8988T (cell line): ENCODE data around the gene GRIN2A.

Experiments used
- DNase-seq: peaks from one replicate; pipeline ENCODE4 v3.0.0; 2011

The GRIN2A gene

DNA sequence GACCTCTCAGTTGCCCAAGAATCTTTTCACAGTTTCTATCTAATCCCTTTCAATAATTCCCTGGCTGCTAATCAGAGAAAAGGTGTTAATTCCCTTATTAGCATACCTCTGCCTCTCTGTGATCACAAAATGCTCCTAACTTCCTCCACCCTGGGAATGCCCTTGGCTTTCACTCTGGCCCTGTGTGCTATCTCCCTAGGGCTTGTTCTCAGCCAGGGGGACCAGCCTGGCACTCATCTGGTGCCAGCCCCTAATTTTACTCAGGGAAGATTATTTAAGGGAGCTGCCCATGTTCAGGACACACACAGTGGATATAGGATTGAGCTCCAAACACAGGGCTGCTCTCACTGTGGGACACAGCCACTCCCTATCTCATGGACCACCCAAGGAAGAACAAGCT, 225.2 kb downstream of the GRIN2A start:
- DNase-seq = no peak

DNA sequence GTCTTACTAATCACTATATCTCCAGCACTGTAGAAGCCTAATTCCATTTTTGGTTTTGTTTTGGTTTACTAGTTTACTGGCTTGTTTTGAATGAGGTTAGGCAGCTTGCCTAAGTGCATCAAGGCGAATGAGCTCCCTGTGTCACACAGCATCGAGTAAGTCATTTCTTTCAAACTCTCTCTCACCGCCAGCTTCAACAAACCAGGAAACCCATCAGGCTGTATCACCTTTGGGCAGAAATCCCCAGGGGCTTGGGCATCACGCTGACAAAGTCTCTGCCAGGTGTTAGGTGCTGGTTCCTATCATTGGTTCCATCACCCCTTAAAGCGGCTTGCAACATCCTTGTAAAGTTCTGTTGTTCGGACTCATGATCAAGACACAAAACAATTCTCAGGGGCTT, 226.6 kb downstream of the GRIN2A start:
- DNase-seq = no peak

DNA sequence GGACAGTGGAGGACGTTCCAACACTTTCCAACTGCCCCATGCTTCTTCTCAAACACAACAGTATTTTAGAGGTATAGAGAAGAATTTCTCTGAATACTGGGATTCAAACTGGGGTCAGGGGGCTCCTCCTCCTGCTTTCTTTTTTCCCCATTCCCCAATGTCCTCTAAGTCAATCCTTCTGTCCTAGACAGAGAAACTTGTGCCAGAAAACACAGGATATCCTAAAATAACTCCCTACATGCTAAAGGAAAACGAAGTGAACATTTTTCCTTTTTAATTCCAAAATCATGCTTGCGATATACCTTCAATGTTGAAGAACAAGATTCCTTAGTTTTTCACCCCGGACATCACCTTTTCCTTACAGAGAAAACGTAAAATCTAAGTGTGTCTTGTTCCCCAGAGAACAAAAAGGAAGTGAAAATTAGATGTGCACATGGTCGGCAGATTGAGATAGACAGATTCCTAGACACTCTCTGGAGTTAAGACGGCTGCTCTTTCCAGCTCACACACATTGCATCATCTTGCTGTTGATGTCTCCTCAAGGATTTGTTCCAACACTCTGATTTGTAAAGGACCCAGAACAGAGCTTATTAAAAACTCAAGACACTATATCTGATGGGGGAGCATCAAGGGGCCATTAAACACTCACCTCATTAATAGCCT, 228.2 kb downstream of the GRIN2A start:
- no peak for DNase-seq

DNA sequence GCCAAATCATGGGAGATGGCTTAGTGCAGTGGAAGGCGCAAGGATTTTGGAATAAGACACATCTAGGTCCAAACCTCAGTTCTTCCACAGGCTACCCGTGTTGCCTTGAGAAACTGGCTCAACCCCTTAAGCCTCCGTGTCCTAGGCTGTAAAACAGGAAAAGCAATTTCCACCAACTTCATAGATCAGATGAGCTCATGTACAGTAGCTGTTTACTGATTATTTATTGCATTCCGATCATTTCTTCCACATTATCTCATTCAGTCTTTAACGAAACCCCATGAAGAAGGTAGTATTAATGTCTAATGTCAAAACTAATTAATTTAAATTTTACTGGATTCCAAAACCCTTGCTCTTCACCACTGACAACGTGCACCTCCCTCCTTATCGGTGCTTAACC, 231.6 kb downstream of the GRIN2A start:
- no peak for DNase-seq

DNA sequence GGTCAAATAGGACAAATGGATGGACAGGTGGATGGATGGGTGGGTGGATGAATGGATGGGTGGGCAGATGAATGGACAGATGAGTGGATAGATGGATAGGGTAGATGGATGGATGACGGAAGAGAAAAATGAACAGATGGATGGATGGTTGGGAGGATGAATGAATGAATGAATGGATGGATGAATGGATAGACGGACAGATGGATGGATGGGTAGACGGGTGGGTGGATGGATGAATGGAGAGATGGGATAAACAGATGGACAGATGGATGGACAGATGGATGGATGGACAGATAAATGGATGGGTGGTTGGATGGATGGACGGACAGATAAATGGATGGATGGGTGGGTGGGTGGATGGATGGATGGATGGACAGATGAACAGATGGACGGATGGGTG, 232.8 kb downstream of the GRIN2A start:
- no peak for DNase-seq

DNA sequence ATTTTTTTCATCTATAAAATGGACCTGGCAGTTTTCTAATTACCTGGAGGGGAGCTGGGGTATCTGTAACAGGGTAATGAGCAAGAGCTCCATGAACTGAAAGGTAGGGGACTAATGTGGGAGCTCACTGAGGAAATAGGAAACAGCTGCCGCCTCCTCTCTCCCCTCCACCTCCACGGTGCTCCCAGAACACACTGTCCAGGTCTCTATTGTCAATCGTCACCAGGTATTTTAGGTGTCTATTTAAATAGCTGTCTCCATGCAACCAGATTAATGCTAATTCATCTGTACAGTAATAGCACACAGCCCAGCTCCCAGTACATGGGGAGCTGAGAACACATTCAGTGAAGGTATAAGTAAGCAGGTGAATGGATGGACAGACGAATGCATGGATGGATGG, 233.3 kb downstream of the GRIN2A start:
- no peak for DNase-seq

DNA sequence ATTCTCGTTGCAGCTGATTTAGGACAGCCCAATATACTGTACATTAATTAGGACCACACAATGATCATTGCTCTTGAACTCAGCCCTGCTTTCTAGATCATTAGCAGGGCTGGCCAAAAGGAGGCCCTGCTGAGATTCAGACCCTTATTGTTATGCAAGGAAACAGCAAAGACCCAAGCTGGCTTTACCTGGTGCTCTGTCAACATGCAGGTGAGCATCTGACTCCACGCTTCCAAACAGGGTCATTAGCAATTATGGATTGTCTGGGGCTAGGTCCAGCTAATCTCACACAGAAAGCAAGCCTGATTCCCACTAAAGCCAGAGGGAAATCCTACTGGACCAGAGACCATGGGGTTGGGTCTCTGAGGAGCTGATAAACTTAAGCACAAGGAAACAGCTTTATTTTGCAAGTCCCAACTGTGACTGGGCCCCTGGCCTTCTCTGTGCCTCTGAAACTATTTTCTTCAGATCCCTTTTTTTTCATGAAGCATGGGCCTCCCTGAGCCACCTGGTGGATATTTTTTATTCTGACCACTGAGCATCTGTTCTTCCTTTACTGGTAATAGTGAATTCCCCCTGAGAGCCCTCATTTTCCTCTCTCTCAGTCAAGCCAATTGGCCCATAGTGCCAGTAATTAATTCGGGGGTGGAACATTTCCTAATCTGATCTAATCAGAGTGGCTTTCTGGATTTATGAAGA, 236.1 kb downstream of the GRIN2A start:
- no peak for DNase-seq

DNA sequence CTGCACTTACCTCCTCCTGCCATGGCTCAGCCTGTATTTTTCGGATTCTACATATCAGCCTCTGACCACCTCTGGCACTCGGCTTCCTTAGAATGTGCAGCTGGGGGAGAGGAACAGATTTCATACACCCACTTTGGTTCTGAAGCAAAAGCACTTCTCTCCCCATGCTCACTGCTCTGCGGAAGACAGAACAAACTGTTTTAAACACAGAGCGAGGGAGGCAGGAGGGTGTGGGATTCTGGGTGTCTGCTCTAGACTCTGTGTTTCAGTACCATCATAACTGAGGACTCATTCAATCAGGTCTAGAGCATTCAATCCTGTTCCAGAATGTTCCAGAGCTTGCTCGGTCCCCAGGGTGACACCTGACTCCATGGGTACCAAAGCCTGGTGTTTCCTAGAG, 239.1 kb downstream of the GRIN2A start:
- no peak for DNase-seq

DNA sequence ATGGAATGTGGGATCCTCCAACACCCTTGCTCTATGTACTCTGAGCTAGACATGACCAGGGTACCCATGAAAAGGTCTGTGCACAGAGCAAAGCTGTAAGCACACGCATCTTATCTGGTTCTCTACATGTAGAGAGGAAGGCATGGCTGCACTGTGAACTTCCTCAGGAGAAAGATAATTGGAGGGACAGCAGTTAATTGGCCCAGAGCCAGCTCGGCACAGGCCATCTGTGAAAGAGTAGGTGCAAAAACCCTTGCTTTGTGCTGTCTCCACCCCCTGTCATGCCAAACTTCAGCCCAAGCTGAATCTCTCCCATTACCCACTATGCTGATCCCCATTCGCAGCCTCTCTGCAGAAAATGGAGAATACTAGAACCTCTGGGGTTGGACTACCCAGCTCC, 241.0 kb downstream of the GRIN2A start:
- no peak for DNase-seq

DNA sequence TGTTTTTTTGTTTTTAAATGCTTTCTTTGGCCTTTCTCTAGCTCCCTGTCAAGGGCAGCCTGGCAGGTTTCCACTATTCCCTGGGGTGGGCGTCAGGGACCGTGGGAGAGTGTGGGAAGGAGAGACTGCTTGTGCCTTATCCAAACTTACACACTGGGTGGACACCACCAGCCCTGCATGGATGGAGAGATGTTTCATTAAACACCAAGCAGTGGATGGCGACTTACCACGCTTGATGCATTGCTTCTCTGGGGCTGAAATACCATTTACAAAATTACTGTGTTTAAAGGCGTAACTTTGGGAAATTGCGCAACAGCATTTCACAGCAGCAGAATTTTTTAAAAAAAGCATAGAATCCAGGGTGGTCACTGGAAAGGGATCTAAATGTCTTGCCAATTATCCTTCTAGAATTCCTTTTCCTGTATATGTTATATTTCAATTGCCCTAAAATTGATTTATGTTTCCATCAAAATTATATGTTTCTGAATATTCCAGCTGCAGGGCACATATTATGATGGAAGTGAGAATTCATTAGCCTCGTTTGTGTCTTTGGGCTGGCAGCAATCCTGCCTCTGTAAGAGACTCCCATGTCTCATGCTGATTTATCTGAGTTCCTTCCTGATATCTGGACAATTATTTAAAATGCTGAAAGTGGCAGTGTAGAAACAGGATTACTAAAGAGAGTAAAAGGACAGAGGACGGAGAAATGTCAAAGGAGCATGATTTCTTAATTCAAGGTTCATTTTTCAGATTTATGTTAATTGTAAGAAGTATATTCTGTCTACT, 247.3 kb downstream of the GRIN2A start:
- no peak for DNase-seq

DNA sequence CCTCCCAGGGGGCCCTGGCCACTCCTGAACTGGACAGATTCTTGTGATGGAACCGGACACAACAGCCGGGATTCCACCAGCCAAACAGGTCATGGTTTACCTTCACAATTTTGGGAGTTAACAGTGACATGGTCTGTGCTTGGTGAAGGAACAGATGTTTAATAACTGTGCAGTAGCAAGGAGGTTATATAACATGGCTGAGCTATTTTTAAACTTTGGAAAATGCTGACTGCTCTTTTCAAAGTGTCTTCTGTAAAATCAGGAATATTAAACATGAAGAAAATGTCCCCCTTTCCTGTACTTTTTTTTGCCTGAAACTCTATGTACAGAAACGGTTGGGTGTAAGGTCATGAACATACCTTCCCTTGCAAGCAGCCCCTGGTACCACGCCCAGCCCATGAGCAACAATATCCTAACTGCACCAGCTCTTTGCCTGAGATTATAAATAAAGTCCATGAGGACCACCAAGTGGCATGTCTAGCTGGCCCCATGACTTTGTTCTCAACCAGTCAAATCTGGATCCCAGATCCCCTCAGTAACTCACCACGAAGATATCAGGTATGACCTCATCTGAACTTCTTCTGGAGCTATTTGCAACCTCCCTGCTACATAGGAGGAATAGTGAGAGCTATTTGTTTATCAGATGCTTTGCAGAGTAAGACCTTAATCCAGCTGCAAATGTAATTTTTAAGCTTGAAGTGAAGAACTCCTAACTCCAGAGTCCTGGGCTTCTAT, 249.1 kb downstream of the GRIN2A start:
- DNase-seq = no peak

DNA sequence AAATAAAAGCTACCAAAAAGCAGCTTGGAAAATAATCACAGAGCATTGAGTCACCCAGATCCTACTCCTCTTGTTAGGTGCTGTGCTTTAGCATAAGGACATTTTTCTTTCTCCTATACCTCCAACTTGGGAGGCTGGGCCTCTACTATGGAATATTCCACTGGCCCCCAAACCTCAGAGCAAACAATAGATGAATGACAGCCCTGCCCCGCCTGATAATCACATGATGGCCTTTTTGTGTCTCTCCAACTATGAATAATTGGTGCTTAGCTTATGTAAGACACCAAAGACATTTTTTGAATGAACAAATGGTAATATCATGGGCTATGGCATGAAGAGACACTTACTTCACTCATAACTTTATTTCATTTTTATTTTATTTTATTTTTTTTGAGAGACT, 250.2 kb downstream of the GRIN2A start:
- DNase-seq = no peak

DNA sequence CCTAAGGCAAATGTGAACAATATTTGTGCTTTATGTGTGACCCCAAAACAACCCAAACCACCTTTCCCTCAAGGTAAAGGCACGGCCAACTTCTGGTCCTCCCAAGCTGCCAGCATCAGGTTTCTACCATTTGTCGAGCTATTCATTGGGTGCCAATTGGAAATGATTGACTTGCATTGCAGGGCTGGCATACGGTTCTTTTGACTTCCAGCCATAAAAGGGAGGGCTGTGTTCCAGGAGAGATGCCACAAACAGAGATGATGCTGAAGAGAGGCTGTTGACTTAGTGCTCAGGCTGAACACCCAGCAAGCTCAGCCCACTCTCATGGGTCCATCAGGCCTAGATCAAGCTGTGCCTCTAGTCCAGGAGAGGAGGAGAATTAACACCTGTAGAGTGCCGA, 252.4 kb downstream of the GRIN2A start:
- DNase-seq = no peak

DNA sequence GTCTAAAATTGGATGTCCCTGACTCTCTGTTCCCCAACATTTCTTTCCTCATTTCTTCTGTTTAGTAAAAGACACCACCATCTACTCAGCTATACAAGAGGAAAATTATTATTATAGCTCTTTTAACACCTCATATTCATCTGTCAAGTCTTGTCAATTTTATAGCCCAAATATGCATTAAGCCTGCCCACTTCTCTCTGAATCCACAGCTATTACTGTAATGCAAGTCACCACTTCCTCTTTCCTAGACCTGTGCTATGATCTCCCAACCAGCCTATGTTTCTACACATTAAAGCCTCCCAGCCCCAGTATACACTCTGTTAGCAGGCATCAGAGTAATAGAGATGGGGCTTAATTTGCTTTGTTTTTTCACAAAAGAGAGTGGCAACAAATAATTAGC, 252.9 kb downstream of the GRIN2A start:
- DNase-seq = no peak

DNA sequence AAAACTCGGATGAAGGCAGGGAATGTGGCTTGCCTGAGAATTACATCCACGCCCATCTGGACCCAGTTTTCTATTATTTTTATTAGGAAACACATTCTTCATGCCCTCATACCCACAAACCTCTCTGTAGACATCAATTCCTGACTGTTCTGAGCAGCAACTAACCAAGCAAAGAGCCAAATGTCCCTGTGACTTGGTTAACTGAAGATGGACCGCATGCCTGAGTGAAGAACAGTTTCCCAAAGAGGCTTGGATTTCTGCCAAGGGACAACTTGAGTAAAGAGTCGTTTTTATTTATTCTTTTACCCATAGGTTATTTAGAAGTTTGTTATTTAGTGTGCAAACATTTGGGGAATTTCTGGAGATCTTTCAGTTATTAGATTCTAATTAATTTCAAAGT, 259.8 kb downstream of the GRIN2A start:
- DNase-seq = no peak

DNA sequence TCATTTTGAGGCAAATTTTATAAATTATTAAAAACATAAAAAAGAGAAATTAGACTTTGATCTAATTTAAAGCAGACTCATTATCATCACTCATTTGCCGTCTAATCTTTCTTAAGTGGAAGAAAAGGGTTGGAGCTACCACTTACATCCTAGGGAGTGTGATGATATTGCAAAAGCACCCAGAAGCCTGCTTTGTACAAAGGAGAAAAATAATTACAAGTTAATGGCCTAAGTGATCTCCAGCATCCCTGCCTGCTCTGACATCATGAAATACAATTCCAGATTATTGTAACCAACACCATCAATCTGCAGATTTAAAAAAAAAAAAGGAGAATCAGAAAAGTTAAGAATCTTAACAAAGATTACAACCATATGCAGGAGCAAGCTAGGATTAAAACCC, 260.2 kb downstream of the GRIN2A start:
- no peak for DNase-seq

DNA sequence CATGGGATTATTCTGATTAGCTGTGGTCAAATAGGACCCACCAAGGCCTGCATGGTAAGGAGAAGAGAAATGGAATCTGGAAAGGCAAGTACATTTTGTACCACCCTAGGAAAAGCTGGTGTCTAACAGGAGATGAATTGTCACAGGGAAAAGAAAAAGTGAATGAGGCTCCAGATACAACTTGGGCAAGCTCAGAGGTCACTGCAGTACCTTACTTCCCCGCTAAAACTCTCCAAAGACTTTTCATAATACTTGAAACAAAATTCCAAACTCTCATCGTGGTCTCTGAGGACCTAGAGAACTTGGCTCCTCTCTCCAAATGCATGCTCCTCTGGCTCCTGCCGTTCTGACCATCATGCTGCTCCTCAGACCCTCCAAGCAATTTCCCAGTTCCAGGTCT, 262.8 kb downstream of the GRIN2A start:
- no peak for DNase-seq

DNA sequence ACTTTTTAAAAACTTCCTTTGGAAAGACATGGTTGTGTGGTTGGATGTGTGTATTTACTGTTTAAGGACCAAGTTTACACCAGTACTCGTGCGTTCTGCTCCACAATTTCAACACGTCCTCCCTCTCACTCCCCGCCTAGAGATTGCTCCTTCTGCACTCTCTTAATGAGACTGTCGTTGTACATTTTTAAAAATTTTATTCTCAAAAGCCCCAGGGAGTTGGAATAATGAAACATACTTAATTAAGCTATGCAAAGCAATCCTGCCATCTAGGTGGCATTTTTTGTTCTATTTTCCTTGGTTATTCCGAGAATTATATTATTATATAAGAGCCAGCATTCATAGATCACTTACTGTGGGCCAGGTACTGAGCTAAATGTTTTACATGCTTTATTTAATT, 264.5 kb downstream of the GRIN2A start:
- DNase-seq = no peak

DNA sequence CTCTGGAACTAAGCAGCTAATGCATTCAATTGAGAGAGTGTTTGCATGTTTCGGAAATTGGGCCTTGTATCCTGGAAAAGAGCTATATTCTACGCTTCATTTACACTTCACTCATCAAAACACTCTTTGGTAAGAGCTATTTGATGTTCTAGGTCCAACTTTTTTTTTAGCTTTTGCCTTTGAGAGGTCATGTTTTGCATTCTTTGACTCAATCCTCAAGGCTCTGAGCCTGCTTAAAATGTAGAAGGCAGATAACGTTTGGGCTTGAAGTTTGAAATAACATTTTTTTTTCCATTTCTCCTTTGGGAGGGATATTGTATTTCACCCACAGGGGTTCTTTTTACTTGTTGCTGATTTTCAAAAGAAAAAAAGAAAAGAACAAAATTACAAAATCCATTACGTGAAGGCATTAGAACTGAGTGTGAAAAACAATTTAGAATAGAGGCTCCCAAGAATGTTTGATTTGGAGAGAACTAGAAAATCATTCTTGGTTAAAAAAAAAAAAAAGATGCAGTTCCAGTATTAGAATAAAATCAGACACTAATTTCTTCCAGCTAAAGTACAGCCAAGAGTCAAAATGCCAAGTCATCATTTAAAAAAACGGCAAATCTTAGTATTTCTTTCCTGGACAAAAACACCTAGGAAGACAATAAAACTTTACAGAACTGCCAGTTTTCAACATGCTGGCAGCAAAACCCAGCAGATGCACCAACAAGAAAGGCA, 268.5 kb downstream of the GRIN2A start:
- DNase-seq = no peak

DNA sequence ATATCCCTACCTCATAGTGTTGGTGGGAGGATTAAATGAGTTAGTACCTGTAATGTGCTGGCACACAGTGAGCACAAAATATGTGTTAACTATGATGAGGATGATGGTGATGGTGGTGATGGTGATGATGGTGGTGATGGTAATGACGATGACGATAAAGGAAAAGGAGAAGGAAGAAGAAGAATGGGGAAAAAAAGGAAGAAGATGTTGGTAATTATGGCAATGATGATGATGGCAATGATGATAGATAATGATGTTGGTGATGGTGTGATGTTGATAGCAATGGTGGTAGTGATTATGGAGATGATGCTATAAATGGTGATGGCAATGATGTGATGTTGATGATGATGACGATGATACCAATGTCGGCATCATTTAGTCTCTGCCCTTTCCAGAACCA, 270.2 kb downstream of the GRIN2A start:
- DNase-seq = no peak

DNA sequence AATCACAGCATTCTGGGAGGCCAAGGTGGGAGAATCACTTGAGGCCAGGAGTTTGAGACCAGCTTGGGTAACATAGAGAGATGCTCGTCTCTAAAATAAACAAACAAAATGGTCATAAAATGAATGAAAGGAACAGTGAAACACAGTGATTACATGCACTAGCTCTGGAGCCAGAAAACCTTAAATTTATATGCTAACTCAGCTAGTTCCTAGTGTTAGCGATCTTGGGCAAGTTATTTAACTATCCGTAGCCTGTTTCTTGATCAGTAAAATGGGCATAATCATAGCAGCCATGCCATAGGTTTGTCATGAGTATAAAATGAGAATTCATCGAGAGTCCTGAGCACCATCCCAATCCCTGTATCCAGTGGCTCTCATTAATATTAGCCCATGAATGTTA, 271.0 kb downstream of the GRIN2A start:
- DNase-seq = no peak

DNA sequence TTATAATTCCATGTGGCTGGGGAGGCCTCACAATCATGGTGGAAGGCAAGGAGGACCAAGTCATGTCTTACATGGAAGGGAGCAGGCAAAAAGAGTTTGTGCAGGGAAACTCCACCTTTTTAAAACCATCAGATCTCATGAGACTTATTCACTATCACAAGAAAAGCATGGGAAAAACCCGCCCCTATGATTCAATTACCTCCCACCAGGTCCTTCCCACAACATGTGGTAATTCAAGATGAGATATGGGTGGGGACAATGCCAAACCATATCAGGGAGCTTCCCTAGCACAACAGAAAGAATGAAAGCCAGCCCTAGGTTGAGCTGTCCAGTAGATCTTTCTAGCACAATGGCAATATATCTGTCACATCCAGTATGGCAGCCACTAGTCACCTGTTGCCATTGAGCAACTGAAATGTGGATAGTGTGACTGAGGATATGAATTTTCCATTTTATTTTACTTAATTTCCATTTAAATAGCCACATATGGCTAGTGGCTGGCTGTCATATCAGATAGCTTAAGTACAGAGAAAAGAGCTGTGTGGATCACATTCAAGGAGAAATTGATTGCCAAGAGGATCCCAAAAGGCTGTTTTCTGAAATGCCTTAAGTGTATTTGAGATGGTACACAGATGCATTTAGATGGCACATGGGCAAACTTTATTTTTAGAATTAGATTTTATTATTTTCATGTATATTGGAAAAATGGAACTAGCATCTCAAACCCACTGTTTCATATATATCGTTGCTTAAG, 273.0 kb downstream of the GRIN2A start:
- no peak for DNase-seq
